ENCODE results near the gene DDX18. TPM values are rescaled to one million over a fixed set of nuclear protein-coding genes. Genes with fewer than 3 reads are reported as not detected.

Gene DDX18
- polyA plus RNA-seq, 1 of the 3 experiments (the other 2 are of a cell fraction), result 24.1 TPM

DNA sequence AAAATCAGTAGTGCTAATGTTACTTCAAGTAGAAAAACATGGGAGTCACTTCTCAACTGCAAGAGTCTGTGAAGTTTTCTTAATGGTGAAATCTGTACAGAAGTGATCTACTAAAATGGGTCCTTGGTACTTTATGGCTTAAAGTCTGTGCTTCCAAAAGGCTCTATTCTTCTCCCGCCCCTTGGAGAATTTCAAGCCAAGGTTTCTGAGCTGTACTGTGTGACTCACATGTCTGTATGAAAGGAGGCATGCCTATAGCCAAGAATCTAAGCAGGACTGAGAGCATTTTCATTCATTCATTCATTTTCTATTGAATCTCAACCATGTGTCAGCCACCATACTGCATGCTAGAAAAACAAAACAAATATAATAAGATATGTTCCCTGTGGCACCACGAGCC is 19.8 kb upstream of the DDX18 start:
- H3K4me2 ChIP-seq, result no peak overlapping the region
- H3K9me3 ChIP-seq, result no peaks in the 10 kb centered on the region
- H3K9ac ChIP-seq, result no peak overlapping the region
- H4K20me1 ChIP-seq (ENCODE audit: insufficient read depth), result no peaks in the 10 kb centered on the region
- no peaks in the 10 kb centered on the region for H3F3A ChIP-seq (replicated peaks; ENCODE audit: insufficient read depth)
- POLR2A ChIA-PET, result no interaction called here
- H3K4me3 ChIP-seq (ENCODE audit: low read depth in 2 of 2, low read length in 1 of 2), result no peak overlapping the region
- no peaks in the 10 kb centered on the region for H3K9me2 ChIP-seq
- H3K4me1 ChIP-seq (ENCODE audit: control insufficient read depth in 1 of 2, insufficient read depth in 2 of 2, low read depth in 1 of 2, low read length in 1 of 2), result no peaks in the 10 kb centered on the region
- TF ChIP-seq, protein P1, sequence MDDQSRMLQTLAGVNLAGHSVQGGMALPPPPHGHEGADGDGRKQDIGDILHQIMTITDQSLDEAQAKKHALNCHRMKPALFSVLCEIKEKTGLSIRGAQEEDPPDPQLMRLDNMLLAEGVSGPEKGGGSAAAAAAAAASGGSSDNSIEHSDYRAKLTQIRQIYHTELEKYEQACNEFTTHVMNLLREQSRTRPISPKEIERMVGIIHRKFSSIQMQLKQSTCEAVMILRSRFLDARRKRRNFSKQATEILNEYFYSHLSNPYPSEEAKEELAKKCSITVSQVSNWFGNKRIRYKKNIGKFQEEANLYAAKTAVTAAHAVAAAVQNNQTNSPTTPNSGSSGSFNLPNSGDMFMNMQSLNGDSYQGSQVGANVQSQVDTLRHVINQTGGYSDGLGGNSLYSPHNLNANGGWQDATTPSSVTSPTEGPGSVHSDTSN (IDR thresholded peaks at IDR 0.05), result no peak
- TF ChIP-seq RFX5 (IDR thresholded peaks at IDR 0.05; ENCODE audit: low read length) (no peak), FOSL2 (IDR thresholded peaks at IDR 0.05; ENCODE audit: borderline replicate concordance, low read depth) (no peak), TEAD4 (IDR thresholded peaks at IDR 0.05; ENCODE audit: borderline replicate concordance, insufficient read depth) (no peak), ELF1 (IDR thresholded peaks at IDR 0.05) (no peak)
- TF ChIP-seq, protein P2, sequence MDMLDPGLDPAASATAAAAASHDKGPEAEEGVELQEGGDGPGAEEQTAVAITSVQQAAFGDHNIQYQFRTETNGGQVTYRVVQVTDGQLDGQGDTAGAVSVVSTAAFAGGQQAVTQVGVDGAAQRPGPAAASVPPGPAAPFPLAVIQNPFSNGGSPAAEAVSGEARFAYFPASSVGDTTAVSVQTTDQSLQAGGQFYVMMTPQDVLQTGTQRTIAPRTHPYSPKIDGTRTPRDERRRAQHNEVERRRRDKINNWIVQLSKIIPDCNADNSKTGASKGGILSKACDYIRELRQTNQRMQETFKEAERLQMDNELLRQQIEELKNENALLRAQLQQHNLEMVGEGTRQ (IDR thresholded peaks at IDR 0.05; ENCODE audit: borderline replicate concordance, low read depth, low read length), result no peak
- no peaks in the 10 kb centered on the region for H3K79me2 ChIP-seq (ENCODE audit: insufficient read depth)
- no peak overlapping the region for H3K27ac ChIP-seq (ENCODE audit: low read depth in 2 of 2, low read length in 1 of 2)
- H2AFZ ChIP-seq (ENCODE audit: low read depth), result no peak overlapping the region
- no peaks in the 10 kb centered on the region for H3K27me3 ChIP-seq (ENCODE audit: insufficient read depth)
- DNase-seq, result no peak
- no peaks in the 10 kb centered on the region for H3K36me3 ChIP-seq (replicated peaks in 1 of 2; ENCODE audit: control insufficient read depth in 1 of 2, insufficient read depth in 2 of 2, low read length in 1 of 2)
- CTCF ChIA-PET, result interaction anchor here (1.3 to 1.9 kb wide), 3 partner anchors 9 to 209 kb away, joined by 6 to 12 read pairs (median 6); partner anchors contain the start of gene DDX18
- WGBS (ENCODE audit: low lambda C conversion rate), result 12% methylated on average over 2 of the region's 2 CpGs

DNA sequence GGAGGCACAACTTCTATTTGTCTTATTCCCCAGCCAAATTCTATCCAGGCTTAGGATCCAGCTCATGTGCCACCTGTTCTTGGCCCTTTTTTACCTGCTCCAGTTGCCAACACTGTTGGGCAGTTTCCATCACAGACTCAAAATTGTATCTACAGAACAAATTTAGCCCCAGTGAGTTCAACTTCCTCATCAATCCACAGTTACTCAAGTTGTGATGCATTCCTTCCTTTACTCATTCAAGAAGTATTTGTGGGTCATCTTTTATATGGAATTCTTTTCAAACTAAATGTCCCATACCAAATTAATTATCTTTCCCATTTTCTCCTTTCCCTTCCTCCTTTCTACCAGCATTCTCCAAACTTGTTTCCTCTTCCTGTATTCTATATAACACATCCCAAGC is 12.7 kb upstream of the DDX18 start:
- no peak for TF ChIP-seq FOSL2 (IDR thresholded peaks at IDR 0.05; ENCODE audit: borderline replicate concordance, low read depth)
- TF ChIP-seq JUND (IDR thresholded peaks at IDR 0.05), result no peak
- TF ChIP-seq, protein P2 (IDR thresholded peaks at IDR 0.05; ENCODE audit: borderline replicate concordance, low read depth, low read length), result no peak
- TF ChIP-seq, protein P1 (IDR thresholded peaks at IDR 0.05), result no peak
- TF ChIP-seq TCF12 (IDR thresholded peaks at IDR 0.05), result no peak
- no peak for TF ChIP-seq NRF1 (IDR thresholded peaks at IDR 0.05; ENCODE audit: low read depth, low read length)
- no peak for TF ChIP-seq RXRA (IDR thresholded peaks at IDR 0.05; ENCODE audit: borderline replicate concordance, low read depth)
- no peak for TF ChIP-seq RCOR1 (IDR thresholded peaks at IDR 0.05; ENCODE audit: low read length)
- no peak for TF ChIP-seq EZH2phosphoT487 (IDR thresholded peaks at IDR 0.05; ENCODE audit: borderline replicate concordance, low read depth)
- no peak for TF ChIP-seq FOXM1 (IDR thresholded peaks at IDR 0.05; ENCODE audit: low read depth)
- no peak for TF ChIP-seq GABPA (IDR thresholded peaks at IDR 0.05; ENCODE audit: low read depth)
- TF ChIP-seq, protein P3, sequence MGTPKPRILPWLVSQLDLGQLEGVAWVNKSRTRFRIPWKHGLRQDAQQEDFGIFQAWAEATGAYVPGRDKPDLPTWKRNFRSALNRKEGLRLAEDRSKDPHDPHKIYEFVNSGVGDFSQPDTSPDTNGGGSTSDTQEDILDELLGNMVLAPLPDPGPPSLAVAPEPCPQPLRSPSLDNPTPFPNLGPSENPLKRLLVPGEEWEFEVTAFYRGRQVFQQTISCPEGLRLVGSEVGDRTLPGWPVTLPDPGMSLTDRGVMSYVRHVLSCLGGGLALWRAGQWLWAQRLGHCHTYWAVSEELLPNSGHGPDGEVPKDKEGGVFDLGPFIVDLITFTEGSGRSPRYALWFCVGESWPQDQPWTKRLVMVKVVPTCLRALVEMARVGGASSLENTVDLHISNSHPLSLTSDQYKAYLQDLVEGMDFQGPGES (IDR thresholded peaks at IDR 0.05; ENCODE audit: low read depth, low read length), result no peak
- TF ChIP-seq, protein P4, sequence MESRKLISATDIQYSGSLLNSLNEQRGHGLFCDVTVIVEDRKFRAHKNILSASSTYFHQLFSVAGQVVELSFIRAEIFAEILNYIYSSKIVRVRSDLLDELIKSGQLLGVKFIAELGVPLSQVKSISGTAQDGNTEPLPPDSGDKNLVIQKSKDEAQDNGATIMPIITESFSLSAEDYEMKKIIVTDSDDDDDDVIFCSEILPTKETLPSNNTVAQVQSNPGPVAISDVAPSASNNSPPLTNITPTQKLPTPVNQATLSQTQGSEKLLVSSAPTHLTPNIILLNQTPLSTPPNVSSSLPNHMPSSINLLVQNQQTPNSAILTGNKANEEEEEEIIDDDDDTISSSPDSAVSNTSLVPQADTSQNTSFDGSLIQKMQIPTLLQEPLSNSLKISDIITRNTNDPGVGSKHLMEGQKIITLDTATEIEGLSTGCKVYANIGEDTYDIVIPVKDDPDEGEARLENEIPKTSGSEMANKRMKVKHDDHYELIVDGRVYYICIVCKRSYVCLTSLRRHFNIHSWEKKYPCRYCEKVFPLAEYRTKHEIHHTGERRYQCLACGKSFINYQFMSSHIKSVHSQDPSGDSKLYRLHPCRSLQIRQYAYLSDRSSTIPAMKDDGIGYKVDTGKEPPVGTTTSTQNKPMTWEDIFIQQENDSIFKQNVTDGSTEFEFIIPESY (IDR thresholded peaks at IDR 0.05; ENCODE audit: borderline replicate concordance, low read depth), result no peak

More for the DNA sequence above, 12.7 kb upstream of the DDX18 start:
- Histone ChIP-seq H3K4me1 (ENCODE audit: control insufficient read depth in 1 of 2, insufficient read depth in 2 of 2, low read depth in 1 of 2, low read length in 1 of 2) (no peaks in the 10 kb centered on the region), H3K79me2 (ENCODE audit: insufficient read depth) (no peaks in the 10 kb centered on the region), H4K20me1 (ENCODE audit: insufficient read depth) (no peaks in the 10 kb centered on the region), H3K36me3 (replicated peaks in 1 of 2; ENCODE audit: control insufficient read depth in 1 of 2, insufficient read depth in 2 of 2, low read length in 1 of 2) (no peaks in the 10 kb centered on the region), H3K9me3 (no peaks in the 10 kb centered on the region), H3K9me2 (no peaks in the 10 kb centered on the region), H2AFZ (ENCODE audit: low read depth) (no peak overlapping the region), H3K4me2 (no peak overlapping the region), H3F3A (replicated peaks; ENCODE audit: insufficient read depth) (no peaks in the 10 kb centered on the region), H3K9ac (no peak overlapping the region), H3K4me3 (ENCODE audit: low read depth in 2 of 2, low read length in 1 of 2) (no peak overlapping the region), H3K27me3 (ENCODE audit: insufficient read depth) (no peaks in the 10 kb centered on the region), H3K27ac (ENCODE audit: low read depth in 2 of 2, low read length in 1 of 2) (no peak overlapping the region)
- ChIA-PET CTCF (interaction anchor here (1.5 to 2.5 kb wide), 3 partner anchors 13 to 201 kb away, joined by 4 to 15 read pairs (median 5); partner anchors contain the start of gene DDX18), POLR2A (no interaction called here)
- DNase-seq, result no peak
